Stomach smooth muscle (tissue), 2 donors: ENCODE results near the gene BIRC7.

Source experiments
- H3K27ac ChIP-seq: one replicate; pipeline ENCODE4 v1.7.0; 2013; ENCODE audit warnings: mild to moderate bottlenecking, low read length, inconsistent platforms
- H3K27me3 ChIP-seq, 2 donors: one replicate each; pipeline ENCODE4 v1.7.0; 2013; ENCODE audit warnings: low read length in 2 of 2; ENCODE audit not compliant: insufficient read depth in 2 of 2, control insufficient read depth in 1 of 2
- H3K36me3 ChIP-seq, 2 donors: one replicate each; pipeline ENCODE4 v1.7.0; 2013; ENCODE audit warnings: low read length in 2 of 2; ENCODE audit not compliant: control insufficient read depth in 2 of 2, insufficient read depth in 2 of 2
- H3K4me1 ChIP-seq: one replicate; pipeline ENCODE4 v1.7.0; 2013; ENCODE audit warnings: low read length; ENCODE audit not compliant: control insufficient read depth, insufficient read depth
- H3K4me3 ChIP-seq, 2 donors: one replicate each; pipeline ENCODE4 v1.7.0; 2013; ENCODE audit warnings: low read length in 2 of 2
- H3K9ac ChIP-seq, 2 donors: one replicate each; pipeline ENCODE4 v1.7.0; 2013; ENCODE audit warnings: low read length in 2 of 2, mild to moderate bottlenecking in 1 of 2
- H3K9me3 ChIP-seq, 2 donors: one replicate each; pipeline ENCODE4 v1.7.0; 2013; ENCODE audit warnings: low read length in 2 of 2; ENCODE audit not compliant: control insufficient read depth in 2 of 2
- donor health status: healthy.
- donor health status: Pancreatic carcinoma.

BIRC7 gene

GRCh38 chr20:63192721-63193120 is 43.0 kb upstream of the BIRC7 start:
- no peaks in the 10 kb centered on the region for H3K9me3 ChIP-seq
- no peak overlapping the region for H3K27ac ChIP-seq
- H3K9ac ChIP-seq, result no peak overlapping the region
- no peak overlapping the region for H3K4me3 ChIP-seq
- no peaks in the 10 kb centered on the region for H3K27me3 ChIP-seq
- H3K4me1 ChIP-seq, result peaks cover 10% of the 10 kb centered on the region
- H3K36me3 ChIP-seq, result peaks cover 9 to 11% of the 10 kb centered on the region in 2 donors

GRCh38 chr20:63194007-63194796 is 41.5 kb upstream of the BIRC7 start:
- Histone ChIP-seq H3K9me3 (no peaks in the 10 kb centered on the region), H3K4me3 (no peak overlapping the region), H3K36me3 (peaks cover 9 to 11% of the 10 kb centered on the region in 2 donors), H3K4me1 (peaks cover 10% of the 10 kb centered on the region), H3K27me3 (no peaks in the 10 kb centered on the region), H3K27ac (no peak overlapping the region), H3K9ac (no peak overlapping the region)

GRCh38 chr20:63194797-63195173 is 40.9 kb upstream of the BIRC7 start:
- no peaks in the 10 kb centered on the region for H3K9me3 ChIP-seq
- H3K4me1 ChIP-seq, result peaks cover 10% of the 10 kb centered on the region
- peaks cover 9 to 11% of the 10 kb centered on the region in 2 donors for H3K36me3 ChIP-seq

GRCh38 chr20:63196768-63197470 is 38.8 kb upstream of the BIRC7 start:
- H3K27ac ChIP-seq, result no peak overlapping the region
- H3K9ac ChIP-seq, result no peak overlapping the region
- no peaks in the 10 kb centered on the region for H3K27me3 ChIP-seq
- peaks cover 15 to 19% of the 10 kb centered on the region in 2 donors for H3K36me3 ChIP-seq
- peaks cover 13% of the 10 kb centered on the region for H3K4me1 ChIP-seq
- H3K9me3 ChIP-seq, result no peaks in the 10 kb centered on the region
- no peak overlapping the region for H3K4me3 ChIP-seq

More at GRCh38 chr20:63194797-63195173, 40.9 kb upstream of the BIRC7 start:
- H3K27ac ChIP-seq, result no peak overlapping the region
- H3K9ac ChIP-seq, result no peak overlapping the region
- H3K4me3 ChIP-seq, result no peak overlapping the region
- H3K27me3 ChIP-seq, result no peaks in the 10 kb centered on the region

GRCh38 chr20:63198606-63199005 is 37.1 kb upstream of the BIRC7 start:
- H3K27me3 ChIP-seq, result no peaks in the 10 kb centered on the region
- H3K9me3 ChIP-seq, result no peaks in the 10 kb centered on the region
- H3K4me3 ChIP-seq, result no peak overlapping the region
- H3K4me1 ChIP-seq, result peaks cover 13% of the 10 kb centered on the region
- no peak overlapping the region for H3K27ac ChIP-seq
- H3K36me3 ChIP-seq, result peaks cover 31 to 33% of the 10 kb centered on the region in 2 donors
- H3K9ac ChIP-seq, result no peak overlapping the region

GRCh38 chr20:63202021-63202420 is 33.7 kb upstream of the BIRC7 start:
- Histone ChIP-seq H3K4me3 (no peak overlapping the region), H3K27me3 (no peaks in the 10 kb centered on the region), H3K9me3 (no peaks in the 10 kb centered on the region), H3K9ac (no peak overlapping the region), H3K36me3 (peaks cover 38 to 39% of the 10 kb centered on the region in 2 donors), H3K4me1 (peaks cover 24% of the 10 kb centered on the region), H3K27ac (no peak overlapping the region)

GRCh38 chr20:63202811-63203526 is 32.7 kb upstream of the BIRC7 start:
- Histone ChIP-seq H3K4me3 (no peak overlapping the region), H3K4me1 (peaks cover 24% of the 10 kb centered on the region), H3K36me3 (peaks cover 39 to 41% of the 10 kb centered on the region in 2 donors), H3K9me3 (no peaks in the 10 kb centered on the region), H3K27ac (no peak overlapping the region), H3K27me3 (no peaks in the 10 kb centered on the region), H3K9ac (no peak overlapping the region)

GRCh38 chr20:63204362-63204761 is 31.3 kb upstream of the BIRC7 start:
- Histone ChIP-seq H3K9ac (no peak overlapping the region), H3K9me3 (no peaks in the 10 kb centered on the region), H3K27me3 (no peaks in the 10 kb centered on the region), H3K4me3 (no peak overlapping the region), H3K27ac (no peak overlapping the region), H3K36me3 (peaks cover 49 to 51% of the 10 kb centered on the region in 2 donors), H3K4me1 (peaks cover 28% of the 10 kb centered on the region)

- Histone ChIP-seq H3K4me3 (no peak overlapping the region), H3K36me3 (peaks cover 54 to 58% of the 10 kb centered on the region in 2 donors), H3K27ac (no peak overlapping the region), H3K4me1 (peaks cover 26% of the 10 kb centered on the region), H3K27me3 (no peaks in the 10 kb centered on the region), H3K9me3 (no peaks in the 10 kb centered on the region), H3K9ac (no peak overlapping the region)
These were observed 29.8 kb upstream of the BIRC7 start for GRCh38 chr20:63205896-63206295.

- no peaks in the 10 kb centered on the region for H3K9me3 ChIP-seq
- H3K27me3 ChIP-seq, result no peaks in the 10 kb centered on the region
- peaks cover 28% of the 10 kb centered on the region for H3K4me1 ChIP-seq
- H3K36me3 ChIP-seq, result peaks cover 51 to 57% of the 10 kb centered on the region in 2 donors
- H3K4me3 ChIP-seq, result peak overlapping the region in 1 of 2 donors; percentile 8
- peak overlapping the region; percentile 67 for H3K27ac ChIP-seq
- peak overlapping the region in 1 of 2 donors; percentile 6 for H3K9ac ChIP-seq
These were observed 28.8 kb upstream of the BIRC7 start for GRCh38 chr20:63206878-63207277.
